A549 (cell line): ENCODE measurements around the gene MT1E.

Experiments used
- CEBPB ChIP-seq, 2 experiments: fragments of >200 bp in 1 of 2; sonication (Bioruptor Twin) in 1 of 2; formaldehyde crosslinking in 1 of 2; IDR thresholded peaks; 2 replicates each; pipeline ENCODE4 v1.6.1; 2012 to 2016
- TF ChIP-seq, protein P1 (sequence below): fragments of >200 bp; sonication (Bioruptor Twin); formaldehyde crosslinking; IDR thresholded peaks from 3 replicates; pipeline ENCODE4 v1.5.1; 2016

DNA sequence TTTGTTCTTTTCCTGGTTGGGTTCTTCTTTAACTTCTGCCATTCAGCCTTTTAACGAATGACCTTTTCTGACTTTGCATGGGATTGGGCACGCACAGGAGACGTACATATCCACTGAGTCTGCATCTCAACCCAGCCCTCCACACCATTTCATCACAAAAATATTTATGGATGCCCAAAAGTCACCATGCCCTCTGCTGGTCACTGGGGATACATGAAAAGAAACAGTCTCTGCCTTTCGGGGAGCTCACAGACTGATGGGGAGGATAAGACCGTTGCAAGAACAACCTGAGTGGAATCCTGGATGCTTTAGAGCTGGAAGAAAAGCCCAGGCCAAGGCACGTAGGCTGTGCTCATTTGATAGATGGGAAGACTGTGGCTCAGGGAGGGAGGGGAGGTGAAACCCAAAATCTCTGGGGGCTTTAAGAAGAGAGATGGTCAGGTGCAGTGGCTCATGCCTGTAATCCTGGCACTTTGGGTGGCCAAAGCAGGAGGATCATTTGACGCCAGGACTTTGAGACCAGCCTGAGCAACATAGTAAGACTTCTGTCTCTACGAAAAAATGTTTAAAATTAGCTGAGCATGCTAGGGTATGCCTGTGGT lies 25.1 kb upstream of the MT1E start:
- TF ChIP-seq, protein P1, sequence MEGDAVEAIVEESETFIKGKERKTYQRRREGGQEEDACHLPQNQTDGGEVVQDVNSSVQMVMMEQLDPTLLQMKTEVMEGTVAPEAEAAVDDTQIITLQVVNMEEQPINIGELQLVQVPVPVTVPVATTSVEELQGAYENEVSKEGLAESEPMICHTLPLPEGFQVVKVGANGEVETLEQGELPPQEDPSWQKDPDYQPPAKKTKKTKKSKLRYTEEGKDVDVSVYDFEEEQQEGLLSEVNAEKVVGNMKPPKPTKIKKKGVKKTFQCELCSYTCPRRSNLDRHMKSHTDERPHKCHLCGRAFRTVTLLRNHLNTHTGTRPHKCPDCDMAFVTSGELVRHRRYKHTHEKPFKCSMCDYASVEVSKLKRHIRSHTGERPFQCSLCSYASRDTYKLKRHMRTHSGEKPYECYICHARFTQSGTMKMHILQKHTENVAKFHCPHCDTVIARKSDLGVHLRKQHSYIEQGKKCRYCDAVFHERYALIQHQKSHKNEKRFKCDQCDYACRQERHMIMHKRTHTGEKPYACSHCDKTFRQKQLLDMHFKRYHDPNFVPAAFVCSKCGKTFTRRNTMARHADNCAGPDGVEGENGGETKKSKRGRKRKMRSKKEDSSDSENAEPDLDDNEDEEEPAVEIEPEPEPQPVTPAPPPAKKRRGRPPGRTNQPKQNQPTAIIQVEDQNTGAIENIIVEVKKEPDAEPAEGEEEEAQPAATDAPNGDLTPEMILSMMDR, result peak; percentile 74
- no peak for TF ChIP-seq CEBPB (IDR thresholded peaks at IDR 0.05)
